Central memory CD4-positive, alpha-beta T cell (primary cell): ENCODE results near the gene SANBR.
"Not testable (repeated sequence)": the region's sequence is repeated elsewhere in the genome, so short reads cannot be mapped to it uniquely, and the experiment has no call there.

ENCODE experiments used
- DNase-seq: peaks from one replicate; pipeline ENCODE4 v3.0.0; 2022
- total RNA-seq, 3 experiments: gene quantifications; one replicate each; lab custom pipeline; 2026; lab: John Stamatoyannopoulos, UW

The SANBR gene
- 1.6 to 9.0 (median 5.6) reads per million in 3 experiments for total RNA-seq

DNA sequence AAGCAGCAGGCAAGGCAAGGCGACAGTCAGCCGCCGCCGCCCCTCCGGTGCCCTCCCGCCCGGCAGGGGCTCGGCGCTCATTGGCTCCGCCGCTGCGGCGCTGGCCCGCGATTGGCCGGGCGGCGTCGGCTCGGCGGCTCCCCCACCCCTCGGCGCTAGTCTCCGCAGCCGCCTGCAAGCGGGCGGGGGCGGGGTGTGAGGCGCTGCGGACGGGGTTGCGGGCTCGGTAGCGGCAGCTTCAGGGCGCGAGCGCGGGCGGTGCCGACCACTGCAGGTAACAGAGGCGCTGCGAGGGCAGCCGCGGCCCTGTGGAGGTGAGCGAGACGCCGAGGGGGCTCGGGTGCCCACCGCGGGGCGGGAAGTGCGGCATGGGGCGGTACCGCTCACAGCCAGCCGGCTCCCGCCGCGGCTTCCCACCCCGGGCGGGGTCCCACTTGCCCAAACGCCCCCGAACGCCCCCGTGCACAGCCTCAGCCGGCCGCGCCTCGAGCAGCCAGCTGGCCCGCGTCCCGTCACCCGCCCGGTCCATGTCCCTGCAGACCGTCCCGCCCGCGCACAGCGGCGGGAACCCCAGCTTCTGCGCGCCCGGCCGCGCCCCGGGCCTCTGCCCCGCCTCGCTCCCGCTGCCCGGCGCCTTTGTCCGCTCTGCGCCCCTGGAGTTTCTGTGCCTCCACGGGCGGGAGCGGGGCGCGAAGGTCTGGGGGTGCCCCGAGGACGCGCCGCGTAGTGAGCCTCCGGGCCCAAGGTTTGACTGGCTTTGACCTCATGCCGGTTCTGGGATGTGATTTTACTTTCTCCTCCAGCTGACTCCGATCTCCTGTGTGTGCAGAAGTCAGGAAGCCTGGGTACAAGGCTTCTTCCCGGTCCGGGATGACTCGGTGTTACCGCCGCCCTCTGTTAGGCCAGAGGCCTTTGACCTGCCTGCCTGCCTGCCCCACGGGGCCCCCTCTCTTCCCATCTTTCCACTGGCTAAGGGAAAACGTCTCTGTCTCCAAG is at the start of gene SANBR:
SANBR (plus strand) TSS at position 158 of the 996 bp plus-strand sequence. CDS start 4,480 bp downstream, outside the sequence.
- DNase-seq: peak; percentile 85

DNA sequence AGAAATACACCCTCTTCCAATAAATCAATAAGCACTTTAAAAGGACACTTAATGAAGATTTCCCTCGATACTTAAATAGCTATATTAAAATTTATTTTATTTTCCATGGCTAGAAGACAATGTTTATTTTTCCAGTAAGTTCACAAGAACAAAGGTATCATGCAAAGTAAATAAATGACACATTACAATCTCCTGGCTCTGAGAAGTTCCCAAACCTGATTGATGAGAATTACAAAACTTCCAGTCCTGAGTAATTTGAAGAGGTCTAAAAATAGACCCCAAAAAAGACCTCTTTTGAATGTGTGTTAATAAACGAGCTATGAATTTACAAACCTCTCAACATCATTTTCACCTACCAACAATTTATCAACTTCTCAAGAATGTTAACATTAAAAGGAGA is 49.7 kb upstream of the SANBR start:
- no peak for DNase-seq

- no peak for DNase-seq
These were observed 49.2 kb upstream of the SANBR start for GRCh38 chr2:61016392-61017002.

DNA sequence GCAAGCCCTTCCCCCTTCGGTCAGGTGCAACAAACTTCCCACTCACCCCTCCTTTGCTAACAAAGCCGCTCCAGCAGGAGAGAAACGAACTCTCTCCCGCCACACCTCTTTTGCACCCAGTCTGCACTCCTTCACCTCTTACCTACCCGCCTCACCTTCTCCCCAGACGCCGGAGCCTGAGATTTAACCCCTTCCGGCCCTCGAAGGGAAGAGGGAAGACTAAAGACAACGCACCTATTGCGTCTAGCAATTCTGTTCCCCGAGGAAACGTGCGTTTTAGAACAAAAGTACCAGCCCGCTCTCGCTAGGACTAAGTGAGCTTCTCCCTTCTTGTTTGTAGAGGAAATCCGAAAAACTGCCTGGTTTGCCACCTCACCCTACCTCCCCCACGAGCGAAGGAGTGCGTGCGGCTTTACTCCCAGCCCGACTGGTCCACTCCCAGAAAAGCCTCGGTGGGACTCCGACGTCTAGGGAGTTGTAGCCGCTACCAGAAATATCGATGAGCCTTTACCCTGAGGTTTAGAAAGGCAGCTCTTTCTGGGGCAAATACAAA is 48.6 kb upstream of the SANBR start:
- DNase-seq: peak; percentile 73

- DNase-seq: peak; percentile 65
These were observed 47.9 kb upstream of the SANBR start, which contains the start of the genes PEX13 and PUS10 for GRCh38 chr2:61017556-61018317. Gene PEX13 (plus strand): TSS chr2:61017720. CDS start chr2:61017760, 40 bp downstream. Gene PUS10 (minus strand): TSS chr2:61018255. CDS start chr2:61011890, 6,365 bp downstream.

- no peak for DNase-seq
These were observed 47.3 kb upstream of the SANBR start for GRCh38 chr2:61018318-61018755.

GRCh38 chr2:61018798-61019197 is 46.9 kb upstream of the SANBR start:
- no peak for DNase-seq

- DNase-seq: no peak
These were observed 44.4 kb upstream of the SANBR start for GRCh38 chr2:61021228-61021660.

GRCh38 chr2:61023670-61024069 is 42.0 kb upstream of the SANBR start:
- no peak for DNase-seq

- no peak for DNase-seq
These were observed 36.1 kb upstream of the SANBR start for GRCh38 chr2:61029533-61029932.

GRCh38 chr2:61034592-61034991 is 31.1 kb upstream of the SANBR start:
- not testable (repeated sequence) for DNase-seq

DNA sequence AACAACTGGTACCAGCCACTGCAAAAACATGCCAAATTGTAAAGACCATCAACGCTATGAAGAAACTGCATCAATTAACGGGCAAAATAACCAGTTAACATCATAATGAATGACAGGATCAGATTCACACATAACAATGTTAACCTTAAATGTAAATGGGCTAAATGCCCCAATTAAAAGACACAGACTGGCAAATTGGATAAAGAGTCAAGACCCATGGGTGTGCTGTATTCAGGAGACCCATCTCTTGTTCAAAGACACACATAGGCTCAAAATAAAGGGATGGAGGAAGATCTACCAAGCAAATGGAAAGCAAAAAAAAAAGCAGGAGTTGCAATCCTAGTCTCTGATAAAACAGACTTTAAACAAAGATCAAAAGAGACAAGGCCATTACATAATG is 29.0 kb upstream of the SANBR start:
- DNase-seq: not testable (repeated sequence)

DNA sequence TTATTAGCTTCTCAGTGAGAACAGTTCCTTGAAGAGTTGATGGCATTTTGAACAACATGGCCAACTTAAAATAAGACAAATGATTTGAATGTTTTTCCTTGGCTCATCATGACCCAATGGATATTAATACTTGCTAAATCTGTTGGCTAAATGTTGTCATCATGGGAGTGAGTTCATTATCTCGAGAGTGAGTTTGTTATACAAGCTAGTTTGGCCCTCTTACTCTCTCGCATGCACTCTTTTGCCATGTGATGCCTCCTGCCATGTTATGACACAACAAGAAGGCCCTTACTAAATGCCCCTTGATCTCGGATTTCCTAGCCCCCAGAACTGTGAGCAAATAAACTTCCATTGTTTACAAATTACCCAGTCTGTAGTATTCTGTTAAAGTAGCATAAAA is 22.9 kb upstream of the SANBR start:
- no peak for DNase-seq

- DNase-seq: no peak
These were observed 21.0 kb upstream of the SANBR start for GRCh38 chr2:61044636-61045035.

DNA sequence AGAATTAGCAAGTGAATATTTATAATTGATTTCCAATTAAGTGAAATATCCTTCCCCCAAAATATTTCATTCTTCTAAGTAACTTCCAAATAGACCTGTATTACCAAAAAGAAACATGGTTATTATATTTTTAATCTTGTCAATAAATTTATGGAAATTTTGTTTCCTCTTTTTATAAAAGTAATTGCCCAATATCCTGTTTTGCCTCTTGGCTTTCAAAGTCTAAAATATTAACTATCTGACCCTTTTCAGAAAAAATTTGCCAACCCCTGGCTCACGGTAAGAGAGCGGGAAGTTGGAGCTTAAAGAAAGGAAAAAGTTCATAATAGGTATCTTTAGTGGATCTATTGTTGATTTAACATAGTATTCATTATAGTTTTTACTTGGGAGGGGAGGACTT is 20.4 kb upstream of the SANBR start:
- no peak for DNase-seq

DNA sequence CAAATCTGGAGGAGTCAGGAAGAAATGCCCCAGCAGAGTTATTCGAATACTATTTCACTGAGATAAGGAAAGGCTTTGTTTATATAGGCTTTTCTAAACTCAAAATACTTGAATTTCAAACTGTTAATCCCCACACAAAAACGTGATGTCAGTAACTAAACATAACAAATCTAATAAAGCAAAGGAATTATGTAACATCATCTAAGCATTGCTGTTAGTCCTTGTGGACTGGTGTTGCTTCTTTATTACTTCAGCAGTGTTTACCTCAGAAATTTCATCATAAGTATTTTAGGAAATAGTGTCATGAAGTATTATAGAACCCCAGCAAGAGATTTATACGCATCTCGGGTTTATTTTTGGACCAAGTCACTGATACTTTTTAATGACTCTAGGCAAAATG is 19.7 kb upstream of the SANBR start:
- no peak for DNase-seq

DNA sequence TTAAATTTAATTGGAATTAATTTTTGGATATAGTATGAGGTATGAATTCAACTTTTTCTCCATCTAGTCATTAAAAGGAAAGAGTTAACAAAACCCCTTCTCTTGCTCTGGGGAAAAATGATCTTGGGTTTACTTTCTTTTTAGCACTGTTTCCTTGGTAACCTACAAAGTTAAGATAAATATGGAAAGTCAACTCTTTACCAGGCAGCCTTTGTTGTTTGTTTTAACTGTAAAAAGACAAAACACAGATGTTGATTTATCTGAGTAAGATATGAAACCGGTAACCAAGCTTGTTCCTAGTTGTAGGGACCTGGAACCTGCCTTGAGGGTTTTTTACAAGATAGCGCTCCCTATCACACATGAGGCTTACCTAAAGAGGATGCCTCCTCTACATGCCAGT is 10.1 kb upstream of the SANBR start:
- no peak for DNase-seq

GRCh38 chr2:61057562-61057961 is 8.1 kb upstream of the SANBR start:
- DNase-seq: no peak

- no peak for DNase-seq
These were observed 6.3 kb upstream of the SANBR start for GRCh38 chr2:61059382-61059781.

- DNase-seq: no peak
These were observed 8.4 kb downstream of the SANBR start for GRCh38 chr2:61074100-61074499.

GRCh38 chr2:61085883-61086282 is 20.2 kb downstream of the SANBR start:
- no peak for DNase-seq

DNA sequence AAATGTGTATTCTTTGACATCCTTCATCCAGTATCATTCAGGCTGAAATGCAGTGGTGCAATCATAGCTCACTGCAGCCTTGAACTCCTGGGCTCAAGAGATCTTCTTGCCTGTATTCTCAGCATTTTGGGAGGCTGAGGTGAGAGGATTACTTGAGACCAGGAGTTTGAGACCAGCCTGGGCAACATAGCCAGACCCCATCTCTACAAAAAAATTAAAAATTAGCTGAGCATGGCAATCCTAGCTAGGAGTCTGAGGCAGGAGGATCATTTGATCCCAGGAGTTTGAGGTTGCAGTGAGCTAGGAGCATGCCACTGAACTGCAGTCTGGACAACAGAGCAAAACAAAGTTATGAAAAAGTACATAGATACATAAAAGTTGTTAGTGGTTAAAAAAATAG is 24.1 kb downstream of the SANBR start:
- no peak for DNase-seq
